TTC549 (cell line): ENCODE data around the gene PREPL.
A peak's percentile ranks its signal among the peaks of the same experiment; 100 is the strongest.

Experiments used
- FAIRE-seq: peaks from 2 replicates; lab custom pipeline; 2012; peaks lifted over from hg19 to GRCh38; lab: Jason Lieb, UNC

PREPL gene

DNA sequence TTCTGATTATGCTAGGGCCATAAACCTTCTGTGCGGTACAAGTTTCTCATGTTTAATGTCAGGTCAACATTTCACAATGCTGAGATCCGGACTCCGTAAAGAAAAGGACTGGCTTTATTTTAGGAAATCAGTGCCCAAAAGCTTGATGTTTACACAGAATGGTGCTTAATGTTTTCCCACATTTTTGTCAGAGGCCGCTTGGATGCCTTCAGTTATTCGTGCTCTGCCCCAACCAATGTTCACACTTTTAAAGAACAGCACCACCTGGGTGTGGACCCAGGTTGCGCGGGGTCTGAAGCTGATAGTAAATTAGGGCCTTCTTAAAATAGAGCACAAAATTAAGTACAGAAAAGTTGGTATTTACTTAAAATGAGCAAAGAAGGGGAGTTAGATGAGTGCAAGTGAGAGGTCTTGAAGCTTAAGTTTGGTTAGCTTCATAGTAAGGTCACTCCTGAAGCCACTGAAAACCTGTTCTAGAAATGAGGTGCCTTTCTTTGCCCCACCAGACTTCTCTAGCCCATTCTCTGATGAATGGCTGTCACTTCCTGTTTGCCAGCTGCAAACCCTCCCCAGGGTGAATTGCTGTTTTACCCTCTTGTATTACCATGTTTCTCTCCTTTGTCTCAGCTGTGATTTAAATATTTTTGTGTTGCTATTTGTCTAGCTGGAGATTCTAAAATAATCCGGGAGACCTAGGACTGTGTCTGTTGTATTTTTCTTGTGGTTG lies 65.5 kb downstream of the PREPL start:
- FAIRE-seq = no peak

DNA sequence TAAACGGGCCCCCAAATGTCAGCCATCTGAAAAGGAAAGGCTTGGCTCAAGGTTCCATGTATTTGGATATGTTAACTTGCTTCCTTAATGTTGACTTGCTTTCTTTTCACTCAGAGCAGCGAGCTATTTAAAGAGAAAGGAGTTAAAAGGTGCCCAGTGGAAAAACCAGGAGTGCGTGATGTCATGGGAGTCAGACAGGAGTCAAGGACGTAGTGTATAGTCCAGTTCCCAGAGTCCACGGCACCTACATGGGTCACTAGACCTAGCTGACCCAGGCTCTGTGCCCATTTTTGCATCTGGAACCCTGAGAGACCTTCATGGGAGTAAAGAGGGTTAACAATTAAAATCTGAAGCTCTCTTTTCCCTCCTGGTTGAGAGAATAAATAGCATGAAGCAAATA lies 66.2 kb downstream of the PREPL start:
- FAIRE-seq = no peak

DNA sequence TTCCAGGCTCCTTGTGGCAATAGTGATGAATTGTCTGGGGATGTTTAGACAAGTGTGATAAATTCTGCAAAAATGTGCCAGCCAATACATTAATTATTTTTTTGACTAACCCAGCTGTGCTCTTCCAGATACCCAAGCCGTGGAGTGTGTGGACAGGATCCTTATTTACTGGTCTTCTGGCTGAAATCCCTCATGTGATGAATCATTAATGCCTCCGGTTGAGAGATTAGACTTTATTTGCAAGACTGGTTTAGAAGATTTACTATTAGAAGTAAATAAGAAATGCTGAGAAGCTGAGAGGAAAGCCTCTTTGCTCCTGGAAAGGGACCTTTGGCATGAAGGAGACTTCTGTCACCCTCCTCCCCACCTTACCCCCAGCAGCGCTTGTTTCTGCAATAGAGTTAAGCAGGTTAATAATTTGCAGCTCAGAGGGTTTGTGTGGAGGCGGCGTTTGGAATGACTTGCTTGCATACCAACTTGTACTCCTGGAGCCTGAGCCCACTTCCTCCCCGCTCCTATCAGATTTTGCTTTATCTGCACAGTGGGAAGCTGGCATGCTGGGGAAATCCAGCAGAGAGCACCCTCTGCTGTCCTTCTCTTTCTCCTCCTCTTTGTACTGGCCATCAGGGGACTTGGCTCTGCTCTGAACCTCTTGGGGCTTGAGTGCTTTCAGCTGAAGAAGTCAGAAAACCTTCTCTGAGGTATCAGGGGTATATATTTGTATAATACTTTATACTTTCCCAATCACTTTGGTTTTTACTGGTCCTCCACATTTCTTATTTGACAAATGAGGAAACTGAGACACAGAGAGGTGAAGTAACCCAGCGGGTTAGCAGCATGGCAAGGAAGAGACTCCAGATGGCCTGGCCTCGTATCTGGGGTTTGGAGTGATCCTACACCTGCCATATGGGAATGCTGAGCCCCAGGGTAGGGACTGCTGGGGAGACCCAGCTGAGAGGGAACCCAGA lies 69.7 kb downstream of the PREPL start:
- peak; percentile 82 for FAIRE-seq

DNA sequence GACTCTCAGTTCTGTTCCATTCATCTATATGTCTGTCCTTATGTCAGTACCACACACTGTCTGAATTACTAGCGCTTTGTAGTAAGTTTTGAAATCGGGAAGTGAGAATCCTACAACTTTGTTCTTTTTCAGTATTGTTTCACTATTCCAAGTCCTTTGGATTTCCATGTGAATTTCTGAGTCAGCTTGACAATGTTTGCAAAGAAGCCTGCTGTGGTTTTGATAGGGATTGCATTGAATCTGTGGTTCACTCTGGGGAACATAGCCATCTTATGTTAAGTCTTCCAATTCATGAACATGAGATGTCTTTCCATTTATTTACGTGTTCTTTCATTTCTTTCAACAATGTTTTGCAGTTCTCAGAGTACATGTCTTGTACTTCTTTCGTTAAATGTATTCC lies 71.0 kb downstream of the PREPL start:
- peak; percentile 91 for FAIRE-seq

DNA sequence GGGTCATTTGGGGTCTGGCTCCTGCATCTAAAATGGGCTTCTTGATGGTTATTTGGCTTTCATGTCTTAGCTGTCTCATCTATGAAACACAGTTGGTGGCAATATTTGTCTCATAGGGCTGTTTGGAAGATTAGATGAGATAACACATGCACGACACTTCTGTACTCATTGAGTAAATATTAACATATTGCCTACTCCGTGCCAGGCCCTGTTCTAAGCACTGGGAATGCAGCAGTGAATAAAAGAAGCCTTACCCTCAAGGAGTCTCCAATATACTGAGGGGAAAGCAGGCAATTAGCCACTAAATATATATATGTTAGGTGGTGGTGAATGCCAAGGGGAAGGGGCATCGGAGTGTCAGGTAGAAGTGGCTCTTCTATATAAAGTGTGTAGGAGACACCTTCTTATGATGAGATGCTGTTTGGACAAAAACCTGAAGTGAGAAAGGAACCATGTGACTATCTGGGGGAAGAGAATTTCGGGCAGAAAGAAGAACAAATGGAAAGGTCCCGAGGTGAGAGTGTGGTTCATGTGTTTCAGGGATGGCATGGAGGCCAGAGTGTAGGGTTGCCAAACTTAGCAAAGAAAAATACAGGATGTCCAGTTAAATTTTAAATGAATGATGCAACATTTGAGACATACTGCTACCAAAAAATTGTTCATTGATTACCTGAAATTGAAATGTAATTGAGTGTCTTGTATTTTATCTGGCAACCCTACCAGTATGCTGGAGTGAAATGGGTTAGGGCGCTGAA lies 74.2 kb downstream of the PREPL start:
- no peak for FAIRE-seq

DNA sequence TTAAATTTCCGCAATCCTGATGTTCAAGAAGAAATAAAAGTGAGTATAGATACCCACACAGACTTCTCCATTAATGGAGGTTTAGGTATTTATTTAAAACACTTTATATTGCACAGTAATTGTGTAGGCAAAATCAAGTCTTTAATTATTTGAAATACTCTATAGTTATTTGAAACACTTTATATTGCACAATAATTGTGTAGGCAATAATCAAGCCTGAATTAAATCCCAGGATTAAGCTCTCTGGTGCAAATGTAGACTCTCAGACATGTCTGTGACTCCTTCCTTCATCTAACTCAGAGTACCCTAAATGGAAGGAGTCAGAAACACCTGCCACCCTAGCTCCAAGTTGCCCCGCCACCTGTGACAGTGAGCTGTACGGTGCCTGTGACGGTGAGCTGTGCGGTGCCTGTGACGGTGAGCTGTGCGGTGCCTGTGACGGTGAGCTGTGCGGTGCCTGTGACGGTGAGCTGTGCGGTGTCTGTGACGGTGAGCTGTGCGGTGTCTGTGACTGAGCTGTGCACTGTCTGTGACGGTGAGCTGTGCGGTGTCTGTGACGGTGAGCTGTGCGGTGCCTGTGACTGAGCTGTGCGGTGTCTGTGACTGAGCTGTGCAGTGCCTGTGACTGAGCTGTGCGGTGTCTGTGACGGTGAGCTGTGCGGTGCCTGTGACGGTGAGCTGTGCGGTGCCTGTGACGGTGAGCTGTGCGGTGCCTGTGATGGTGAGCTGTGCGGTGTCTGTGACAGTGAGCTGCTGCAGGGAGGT lies 75.0 kb downstream of the PREPL start:
- FAIRE-seq = no peak

DNA sequence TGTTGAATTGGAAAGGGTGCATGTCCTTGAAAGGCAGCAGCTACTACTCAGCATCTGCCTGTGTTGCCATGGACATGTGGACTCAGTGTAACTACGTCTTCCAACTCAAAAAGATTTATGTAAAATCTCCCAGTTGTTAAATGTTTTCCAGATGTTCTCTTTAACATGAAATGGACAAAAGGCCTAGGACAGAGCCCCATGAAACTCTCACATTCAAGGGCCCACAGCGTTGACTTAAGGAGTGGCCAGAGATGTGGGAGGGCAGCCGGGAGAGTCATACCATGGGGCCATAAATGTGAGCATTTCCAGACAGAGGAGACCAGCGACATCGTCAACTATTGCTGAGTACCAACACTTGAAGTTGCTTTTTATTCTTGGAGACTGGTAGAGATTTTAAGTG lies 76.1 kb downstream of the PREPL start:
- FAIRE-seq = no peak

DNA sequence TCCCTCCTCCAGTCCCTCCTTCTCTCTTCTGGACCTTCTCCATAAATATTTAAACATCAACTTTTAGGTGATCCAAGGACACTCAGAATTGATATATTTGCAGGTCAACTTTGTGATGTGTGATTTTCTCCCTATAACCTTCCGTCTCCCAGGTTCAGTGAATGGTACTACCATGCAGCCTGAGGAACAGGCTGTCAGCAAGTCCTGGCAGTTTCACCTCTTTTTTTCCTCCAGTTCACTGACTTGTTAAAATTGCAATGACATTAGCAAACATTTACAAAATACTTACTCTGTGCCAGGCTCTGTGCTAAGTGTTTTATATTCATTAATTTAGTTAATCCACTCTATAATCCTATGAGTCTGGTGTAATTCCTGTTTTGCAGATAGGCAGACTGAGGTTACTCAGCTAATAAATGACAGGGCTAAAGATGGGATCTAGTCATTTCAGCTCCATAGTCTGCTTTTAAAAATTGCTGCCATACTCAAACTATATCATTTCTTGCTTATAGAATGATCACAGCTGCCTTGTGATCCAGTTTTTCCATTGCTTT lies 78.1 kb downstream of the PREPL start:
- no peak for FAIRE-seq

DNA sequence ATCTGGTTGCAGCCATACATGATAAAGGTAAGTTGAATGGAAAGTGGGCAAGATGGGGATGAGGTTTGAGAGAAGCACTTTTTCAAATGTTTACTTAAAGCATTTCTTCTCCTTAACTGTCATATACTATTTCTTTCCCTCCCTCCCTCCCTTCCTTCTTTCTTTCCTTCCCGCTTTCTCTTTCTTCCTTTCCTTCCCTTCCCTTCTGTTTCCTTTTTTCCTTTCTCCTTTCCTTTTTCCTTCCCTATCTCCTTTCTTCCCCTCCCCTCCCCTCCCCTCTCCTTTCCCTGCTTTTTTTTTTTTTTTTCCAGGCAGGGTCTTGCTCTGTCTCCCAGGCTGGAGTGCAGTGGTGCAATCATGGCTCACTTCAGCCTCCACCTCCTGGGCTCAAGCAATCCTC lies 80.4 kb downstream of the PREPL start:
- no peak for FAIRE-seq

DNA sequence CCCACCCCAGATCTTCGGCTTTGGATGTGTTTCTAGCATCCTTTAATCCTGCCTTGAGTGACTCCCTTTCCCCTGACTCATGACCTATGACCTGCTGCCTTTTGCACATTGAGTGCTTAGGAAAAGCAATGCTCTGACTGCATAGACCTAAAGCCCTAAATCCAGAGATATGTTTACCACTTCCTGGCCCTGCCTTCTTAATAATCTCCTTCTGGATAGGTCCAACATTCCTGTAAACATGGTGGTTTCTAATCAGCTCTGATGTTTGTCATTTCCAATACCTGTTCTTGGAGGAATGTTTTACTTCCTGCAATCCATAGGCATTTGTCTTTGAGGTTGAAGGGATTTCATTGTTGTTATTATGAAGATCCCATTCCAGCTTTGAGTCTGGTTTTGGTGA lies 83.8 kb downstream of the PREPL start:
- peak; percentile 81 for FAIRE-seq

DNA sequence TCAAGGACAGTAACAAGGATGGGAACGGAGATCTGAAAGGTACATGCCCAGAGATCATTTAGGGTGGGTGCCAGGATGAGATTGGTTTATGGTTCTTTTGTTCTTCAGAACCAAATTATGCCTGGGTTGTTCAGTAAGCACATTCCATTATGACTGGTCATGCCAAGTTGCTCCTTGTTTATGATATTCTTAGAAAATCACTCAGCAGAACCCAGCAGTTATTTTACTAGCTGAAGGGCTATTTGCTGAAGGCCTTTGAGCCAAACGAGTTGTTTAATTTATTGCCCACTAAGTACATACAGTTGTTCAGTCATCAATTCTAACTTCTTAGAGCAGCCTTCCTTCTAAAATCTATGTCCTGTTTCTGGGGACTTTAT lies 85.4 kb downstream of the PREPL start:
- FAIRE-seq = peak; percentile 87

DNA sequence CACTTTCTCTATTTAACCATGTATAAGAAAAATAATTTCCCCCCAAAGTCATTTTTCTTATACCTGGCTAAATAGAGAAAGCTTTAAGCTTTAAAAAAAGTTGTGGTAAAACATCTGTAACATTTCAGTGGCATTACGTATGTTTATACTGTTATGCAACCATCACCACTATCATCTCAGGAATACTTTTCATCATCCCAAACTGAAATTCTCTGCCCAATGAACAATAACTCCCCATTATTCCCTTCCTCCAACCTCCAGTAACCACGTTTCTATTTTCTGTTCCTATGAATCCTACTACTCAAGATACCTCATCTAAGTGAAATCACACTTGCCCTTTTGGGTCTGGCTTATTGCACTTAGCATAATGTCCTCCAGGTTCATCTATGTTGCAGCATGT lies 87.7 kb downstream of the PREPL start:
- FAIRE-seq = no peak

DNA sequence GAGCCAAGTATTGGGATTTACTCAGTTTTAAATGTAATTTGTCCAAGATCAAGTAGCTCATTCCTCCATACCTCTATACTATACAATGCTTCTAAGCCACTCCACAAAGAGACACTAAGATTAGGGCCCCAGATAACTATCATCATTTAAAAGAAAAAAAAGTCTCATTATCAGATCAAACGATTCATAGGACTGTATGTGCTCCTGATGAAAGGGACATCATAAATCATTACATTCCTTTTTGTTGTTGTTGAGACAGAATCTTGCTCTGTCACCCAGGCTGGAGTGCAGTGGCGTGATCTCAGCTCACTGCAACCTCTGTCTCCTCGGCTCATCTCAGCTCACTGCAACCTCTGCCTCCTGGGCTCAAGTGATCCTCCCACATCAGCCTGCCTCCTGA lies 88.2 kb downstream of the PREPL start:
- no peak for FAIRE-seq

DNA sequence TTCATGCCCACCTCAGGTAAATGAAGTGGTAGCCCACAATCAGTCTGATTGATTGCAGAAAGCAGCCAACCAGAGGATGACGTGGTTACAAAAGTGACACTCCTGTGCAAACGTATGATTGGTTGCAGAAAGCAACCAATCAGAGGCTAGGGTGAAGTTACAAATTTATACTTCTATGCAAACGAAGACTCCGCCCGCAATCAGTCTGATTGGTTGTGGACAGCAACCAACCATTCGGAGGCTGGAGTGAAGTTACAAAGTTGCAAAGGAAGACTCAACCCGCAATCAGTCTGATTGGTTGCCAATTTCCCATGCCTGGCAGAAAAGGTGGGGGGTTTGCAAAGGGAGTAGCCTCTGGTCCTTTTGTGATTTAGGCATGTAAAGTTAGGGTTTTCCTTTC lies 90.0 kb downstream of the PREPL start:
- FAIRE-seq = no peak

DNA sequence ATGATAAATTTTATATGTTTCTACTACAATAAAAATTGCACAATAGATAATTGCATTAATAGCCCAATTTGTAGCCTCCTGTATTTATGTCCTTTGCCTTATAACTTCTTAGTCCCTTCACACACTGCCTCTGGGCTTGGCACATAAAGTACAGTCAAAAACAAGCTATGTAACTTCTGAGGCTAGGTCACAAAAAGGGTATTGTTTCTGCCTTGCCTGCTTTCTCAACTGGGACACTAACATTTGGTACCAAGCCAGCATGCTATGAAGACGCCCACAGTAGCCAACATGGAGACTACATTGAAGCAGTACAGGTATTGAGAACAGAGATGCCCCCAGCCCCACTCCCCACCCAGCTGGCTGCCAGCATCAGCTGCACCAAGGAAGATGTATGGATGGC lies 91.5 kb downstream of the PREPL start:
- FAIRE-seq = no peak

DNA sequence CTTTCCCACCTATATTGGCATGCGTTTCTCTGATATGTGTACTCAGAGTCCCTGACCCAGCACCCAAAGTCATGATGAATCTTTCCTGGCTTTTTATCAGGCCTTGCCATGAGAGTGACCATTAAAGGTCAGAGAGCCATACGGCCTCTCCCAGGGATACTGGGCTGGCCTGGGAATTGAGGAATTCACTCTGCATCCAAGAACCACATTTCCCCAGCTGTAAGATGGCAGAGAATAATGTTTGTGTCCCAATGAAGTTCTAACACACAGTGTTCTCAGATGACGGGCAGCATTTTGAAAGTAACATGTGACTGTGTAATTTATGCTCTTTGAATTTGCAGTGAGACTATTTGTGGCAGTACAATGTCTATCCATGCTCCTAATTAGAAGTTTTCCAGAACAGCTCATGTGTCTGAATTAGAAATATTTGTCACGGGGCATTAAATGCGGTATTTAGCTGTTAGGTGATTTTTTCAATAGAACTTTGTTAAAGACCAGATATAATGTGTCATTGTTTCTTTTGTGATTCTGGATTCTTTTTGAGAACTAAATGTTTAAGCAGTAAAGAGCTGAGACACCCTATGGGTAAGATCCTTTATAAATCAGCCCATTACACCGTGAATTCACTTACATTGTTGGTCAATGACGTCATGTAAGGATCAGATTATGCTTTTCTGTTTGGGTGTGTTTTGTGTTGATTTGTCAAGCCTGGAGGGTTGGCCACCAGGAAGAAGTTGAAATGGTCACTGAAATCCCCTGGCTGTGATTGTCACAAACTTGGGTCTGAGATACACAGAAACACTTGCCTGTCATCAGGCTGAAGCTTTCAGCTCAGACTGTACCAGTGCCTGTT lies 93.3 kb downstream of the PREPL start:
- FAIRE-seq = peak; percentile 71
